Brain microvascular endothelial cell (primary cell): ENCODE results near the gene HOMER3.

Experiments used
- DNase-seq: peaks from one replicate; pipeline ENCODE4 v3.0.0-alpha.2; 2020
- H3K27ac ChIP-seq: fragments of 250-450 bp; sonication (Bioruptor Pico); 2 replicates; pipeline ENCODE4 v1.5.1; 2020; ENCODE audit warnings: mild to moderate bottlenecking, moderate library complexity
- H3K27me3 ChIP-seq: fragments of 250-450 bp; sonication (Bioruptor Pico); replicated peaks from 2 replicates; pipeline ENCODE4 v1.5.1; 2020; ENCODE audit warnings: mild to moderate bottlenecking
- H3K36me3 ChIP-seq: fragments of 250-450 bp; sonication (Bioruptor Pico); replicated peaks from 2 replicates; pipeline ENCODE4 v1.5.1; 2020; ENCODE audit warnings: mild to moderate bottlenecking
- H3K4me3 ChIP-seq: 2 replicates; pipeline ENCODE4 v1.5.1; 2011; ENCODE audit warnings: low read depth, mild to moderate bottlenecking, control low read depth, low read length, moderate library complexity
- CTCF ChIP-seq: IDR thresholded peaks from 2 replicates; pipeline ENCODE4 v1.5.1; 2011; ENCODE audit warnings: low read depth, mild to moderate bottlenecking, moderate library complexity, low read length, control low read depth, inconsistent platforms; ENCODE audit errors: missing control alignments
- in situ Hi-C: cut with HindIII; loops from 2 replicates; pipeline ENCODE4 v1.10.0; 2017; ENCODE audit warnings: low sequenced_read_pairs, low pct_ligation_motif_present

The HOMER3 gene

GRCh38 chr19:18984251-18984650, 43.2 kb upstream of the HOMER3 start:
- in situ Hi-C loops, result no loop called here
- H3K36me3 ChIP-seq, result no peaks in the 10 kb centered on the region
- H3K27me3 ChIP-seq, result peaks cover 9% of the 10 kb centered on the region
- DNase-seq, result no peak
- no peak overlapping the region for H3K27ac ChIP-seq
- TF ChIP-seq CTCF, result no peak
- H3K4me3 ChIP-seq, result no peak overlapping the region

- DNase-seq, result no peak
- in situ Hi-C loops, result no loop called here
- Histone ChIP-seq H3K27me3 (peaks cover 9% of the 10 kb centered on the region), H3K27ac (no peak overlapping the region), H3K36me3 (no peaks in the 10 kb centered on the region), H3K4me3 (no peak overlapping the region)
- no peak for TF ChIP-seq CTCF
Measured at GRCh38 chr19:18982669-18983068, 41.7 kb upstream of the HOMER3 start.

GRCh38 chr19:18980432-18981020, 39.5 kb upstream of the HOMER3 start:
- H3K27ac ChIP-seq, result no peak overlapping the region
- DNase-seq, result no peak
- no peak for TF ChIP-seq CTCF
- no peaks in the 10 kb centered on the region for H3K36me3 ChIP-seq
- H3K27me3 ChIP-seq, result peaks cover 9% of the 10 kb centered on the region
- no peak overlapping the region for H3K4me3 ChIP-seq
- in situ Hi-C loops, result no loop called here

DNA sequence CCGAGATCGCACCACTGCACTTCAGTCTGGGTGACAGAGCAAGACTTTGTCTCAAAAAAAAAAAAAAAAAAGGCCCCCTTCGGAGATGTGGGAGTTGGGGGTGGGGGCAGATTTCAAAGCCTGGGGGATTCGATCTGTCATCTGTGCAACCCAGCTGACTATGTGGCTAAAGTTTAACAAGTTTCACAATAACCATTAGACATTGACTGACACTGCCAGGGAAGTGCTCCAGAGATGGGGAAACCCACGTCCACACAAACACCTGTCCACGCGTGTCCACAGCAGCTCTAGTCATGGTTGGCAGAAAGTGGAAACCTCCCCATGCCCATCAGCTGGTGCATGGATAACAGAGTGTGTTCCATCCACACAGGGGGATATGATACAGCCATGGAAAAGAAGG, 37.6 kb upstream of the HOMER3 start:
- no peaks in the 10 kb centered on the region for H3K36me3 ChIP-seq
- no peak overlapping the region for H3K4me3 ChIP-seq
- TF ChIP-seq CTCF, result no peak
- H3K27ac ChIP-seq, result no peak overlapping the region
- in situ Hi-C loops, result no loop called here
- peaks cover 3% of the 10 kb centered on the region for H3K27me3 ChIP-seq
- no peak for DNase-seq

GRCh38 chr19:18975869-18976268, 34.9 kb upstream of the HOMER3 start:
- no peak for DNase-seq
- TF ChIP-seq CTCF, result no peak
- Histone ChIP-seq H3K36me3 (no peaks in the 10 kb centered on the region), H3K4me3 (no peak overlapping the region), H3K27me3 (no peaks in the 10 kb centered on the region), H3K27ac (no peak overlapping the region)
- in situ Hi-C loops, result no loop called here

GRCh38 chr19:18975011-18975410, 34.0 kb upstream of the HOMER3 start:
- no peak for DNase-seq
- no peak overlapping the region for H3K4me3 ChIP-seq
- H3K27me3 ChIP-seq, result no peaks in the 10 kb centered on the region
- no peaks in the 10 kb centered on the region for H3K36me3 ChIP-seq
- no peak overlapping the region for H3K27ac ChIP-seq
- in situ Hi-C loops, result no loop called here
- TF ChIP-seq CTCF, result no peak
